ENCODE measurements around the gene GAA. TPM values are rescaled to one million over a fixed set of nuclear protein-coding genes. Genes with fewer than 3 reads are reported as not detected.

Gene GAA
- total and polyA plus RNA-seq, 2 of the 8 experiments (the other 6 are each of a cell fraction or from before 2014, with no cell fraction given) = 14.8 to 30.0 TPM

DNA sequence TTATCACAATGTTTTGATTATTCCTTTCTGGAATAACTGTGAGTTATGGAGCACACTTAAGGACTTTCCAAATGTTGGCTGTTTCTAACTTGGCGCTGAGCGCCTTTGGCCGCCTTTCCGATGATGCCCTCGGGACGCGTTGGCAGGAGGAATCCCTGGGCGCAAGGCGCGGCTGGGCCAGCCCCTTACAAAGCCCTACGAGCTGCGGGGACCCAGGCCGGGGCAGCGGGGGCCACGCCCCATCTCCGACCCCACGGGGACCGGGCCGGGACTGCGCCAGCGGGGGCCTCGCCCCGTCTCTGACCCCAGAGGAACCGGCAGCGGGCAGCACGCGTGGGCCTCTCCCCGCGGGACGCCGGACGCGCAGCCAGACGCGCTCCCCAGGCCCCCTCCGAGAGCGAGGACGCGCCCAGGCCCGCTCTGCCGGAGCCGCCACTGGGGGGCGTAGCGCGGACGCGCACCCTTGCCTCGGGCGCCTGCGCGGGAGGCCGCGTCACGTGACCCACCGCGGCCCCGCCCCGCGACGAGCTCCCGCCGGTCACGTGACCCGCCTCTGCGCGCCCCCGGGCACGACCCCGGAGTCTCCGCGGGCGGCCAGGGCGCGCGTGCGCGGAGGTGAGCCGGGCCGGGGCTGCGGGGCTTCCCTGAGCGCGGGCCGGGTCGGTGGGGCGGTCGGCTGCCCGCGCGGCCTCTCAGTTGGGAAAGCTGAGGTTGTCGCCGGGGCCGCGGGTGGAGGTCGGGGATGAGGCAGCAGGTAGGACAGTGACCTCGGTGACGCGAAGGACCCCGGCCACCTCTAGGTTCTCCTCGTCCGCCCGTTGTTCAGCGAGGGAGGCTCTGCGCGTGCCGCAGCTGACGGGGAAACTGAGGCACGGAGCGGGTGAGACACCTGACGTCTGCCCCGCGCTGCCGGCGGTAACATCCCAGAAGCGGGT lies at the start of gene GAA (continued):
- no peak for TF ChIP-seq SAP30 (IDR thresholded peaks at IDR 0.05; ENCODE audit: insufficient read depth, insufficient replicate concordance, low read length)
- no peak for TF ChIP-seq KDM1A (IDR thresholded peaks at IDR 0.05; ENCODE audit: borderline replicate concordance, low read length)
- TF ChIP-seq, protein P1, sequence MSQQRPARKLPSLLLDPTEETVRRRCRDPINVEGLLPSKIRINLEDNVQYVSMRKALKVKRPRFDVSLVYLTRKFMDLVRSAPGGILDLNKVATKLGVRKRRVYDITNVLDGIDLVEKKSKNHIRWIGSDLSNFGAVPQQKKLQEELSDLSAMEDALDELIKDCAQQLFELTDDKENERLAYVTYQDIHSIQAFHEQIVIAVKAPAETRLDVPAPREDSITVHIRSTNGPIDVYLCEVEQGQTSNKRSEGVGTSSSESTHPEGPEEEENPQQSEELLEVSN (IDR thresholded peaks at IDR 0.05) = peak; percentile 45
- TF ChIP-seq SP1 (IDR thresholded peaks at IDR 0.05; ENCODE audit: low read depth, low read length) = no peak
- peak; percentile 63 for TF ChIP-seq POLR2AphosphoS5 (IDR thresholded peaks at IDR 0.05; ENCODE audit: low read depth, low read length)
- no peak for TF ChIP-seq HDAC6 (IDR thresholded peaks at IDR 0.05; ENCODE audit: low read depth, low read length)
- TF ChIP-seq GABPA (IDR thresholded peaks at IDR 0.05; ENCODE audit: borderline replicate concordance, insufficient read depth, low read length) = no peak
- peak; percentile 67 for TF ChIP-seq BACH1 (IDR thresholded peaks at IDR 0.05; ENCODE audit: low read length)
- 0 out of 2 replicates have a peak, but pooled peaks have one; percentile 5 for TF ChIP-seq YY1 (IDR thresholded peaks at IDR 0.05; ENCODE audit: low read depth, low read length)
- TF ChIP-seq, protein P2, sequence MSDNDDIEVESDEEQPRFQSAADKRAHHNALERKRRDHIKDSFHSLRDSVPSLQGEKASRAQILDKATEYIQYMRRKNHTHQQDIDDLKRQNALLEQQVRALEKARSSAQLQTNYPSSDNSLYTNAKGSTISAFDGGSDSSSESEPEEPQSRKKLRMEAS (IDR thresholded peaks at IDR 0.05) = peak; percentile 14; the same call in 1 of the 2 replicates
- peak in 1 of 2 experiments; percentile 76; a peak in 2 of 3 replicates for TF ChIP-seq POLR2A (IDR thresholded peaks at IDR 0.05; ENCODE audit: control extremely low read depth in 1 of 2, low read depth in 2 of 2, low read length in 2 of 2)
- peak; percentile 20 to 53; a peak in 2 of 4 replicates for TF ChIP-seq RAD21 (IDR thresholded peaks at IDR 0.05 in 1 of 2, conservative IDR thresholded peaks at IDR 0.05 in 1 of 2; ENCODE audit: low read depth in 2 of 2, low read length in 2 of 2)
- peak; percentile 83 for TF ChIP-seq ASH2L (IDR thresholded peaks at IDR 0.05; ENCODE audit: low read length)
- TF ChIP-seq SP2 (IDR thresholded peaks at IDR 0.05; ENCODE audit: low read length) = no peak
- peak; percentile 45 for TF ChIP-seq TAF7 (optimal IDR thresholded peaks at IDR 0.05; ENCODE audit: borderline replicate concordance, low read depth, low read length)
- TF ChIP-seq SIN3A (conservative IDR thresholded peaks at IDR 0.05 in 1 of 2, IDR thresholded peaks at IDR 0.05 in 1 of 2; ENCODE audit: low read depth in 1 of 2, low read length in 2 of 2) = peak in 1 of 2 experiments; percentile 42; a peak in 1 of 4 replicates
- TF ChIP-seq BRCA1 (IDR thresholded peaks at IDR 0.05; ENCODE audit: low read depth, low read length) = no peak
- peak; percentile 84 for TF ChIP-seq KDM4A (IDR thresholded peaks at IDR 0.05; ENCODE audit: low read depth, low read length, severe bottlenecking)
- peak; percentile 27; the same call in 1 of the 2 replicates for TF ChIP-seq TBP (IDR thresholded peaks at IDR 0.05; ENCODE audit: low read depth, low read length)
- peak; percentile 71; the same call in 1 of the 2 replicates for TF ChIP-seq RBBP5 (IDR thresholded peaks at IDR 0.05; ENCODE audit: borderline replicate concordance, low read depth, low read length)
